CD4-positive, alpha-beta T cell (primary cell): ENCODE results near the gene INPP5D. TPM values are rescaled to one million over a fixed set of nuclear protein-coding genes. Genes with fewer than 3 reads are reported as not detected.

ENCODE experiments used
- ATAC-seq: fragments of 200-7000 bp; cut with Tn5 transposase; one replicate; pipeline ENCODE4 v1.10.0; 2022; ENCODE audit warnings: mild to moderate bottlenecking; ENCODE audit not compliant: poor library complexity
- CTCF ChIA-PET: fragments of 350-600 bp; sonication (Branson Sonifier 250); formaldehyde crosslinking; loops from one replicate; lab custom pipeline; 2021; ENCODE audit warnings: antibody characterized with exemption, inconsistent platforms; lab: Charles Lee
- POLR2A ChIA-PET: fragments of 350-600 bp; sonication (Branson Sonifier 250); formaldehyde crosslinking; loops from one replicate; lab custom pipeline; 2021; ENCODE audit warnings: antibody characterized with exemption, inconsistent platforms; lab: Charles Lee
- DNase-seq, 14 experiments: peaks; one replicate each; pipeline ENCODE4 v3.0.0-alpha.2; 2013 to 2020; ENCODE audit warnings: mixed read lengths in 2 of 14
- H3K27ac ChIP-seq, 2 donors: one replicate each; pipeline versions ENCODE4 v1.5.1 to v1.7.0; 2013; ENCODE audit warnings: low read length in 2 of 2, low read depth in 1 of 2, mild to moderate bottlenecking in 1 of 2
- H3K27me3 ChIP-seq, 2 experiments: 1 replicate in 1 of 2; 2 replicates in 1 of 2; pipeline versions ENCODE4 v1.6.1 to v1.7.0; 2013; ENCODE audit warnings: low read length in 2 of 2, control low read depth in 1 of 2, mild to moderate bottlenecking in 1 of 2, moderate library complexity in 1 of 2; ENCODE audit not compliant: insufficient read depth in 2 of 2, control insufficient read depth in 1 of 2
- H3K36me3 ChIP-seq: one replicate; pipeline ENCODE4 v1.6.1; 2013; ENCODE audit warnings: low read length, control low read depth; ENCODE audit not compliant: insufficient read depth
- H3K4me1 ChIP-seq: one replicate; pipeline ENCODE4 v1.6.1; 2013; ENCODE audit warnings: low read length, control low read depth; ENCODE audit not compliant: insufficient read depth
- H3K4me3 ChIP-seq: one replicate; pipeline ENCODE4 v1.5.1; 2013; ENCODE audit warnings: mild to moderate bottlenecking, low read length, moderate library complexity
- H3K9me3 ChIP-seq, 2 experiments: 1 replicate in 1 of 2; 2 replicates in 1 of 2; pipeline versions ENCODE4 v1.6.1 to v1.7.0; 2013; ENCODE audit warnings: low read length in 2 of 2, mild to moderate bottlenecking in 2 of 2, control low read depth in 1 of 2, moderate library complexity in 1 of 2; ENCODE audit not compliant: control insufficient read depth in 1 of 2, insufficient read depth in 1 of 2
- H3K27ac Mint-ChIP-seq: one replicate; pipeline ENCODE4 v1.8.0; 2020; ENCODE audit warnings: mixed read lengths
- H3K27me3 Mint-ChIP-seq: one replicate; pipeline ENCODE4 v1.8.0; 2021; ENCODE audit warnings: mixed read lengths
- H3K36me3 Mint-ChIP-seq: one replicate; pipeline ENCODE4 v1.8.0; 2021; ENCODE audit warnings: low read depth, mixed read lengths
- H3K4me1 Mint-ChIP-seq: one replicate; pipeline ENCODE4 v1.8.0; 2021; ENCODE audit warnings: low read depth, mixed read lengths
- H3K4me3 Mint-ChIP-seq: one replicate; pipeline ENCODE4 v1.8.0; 2020; ENCODE audit warnings: mild to moderate bottlenecking, mixed read lengths
- H3K9me3 Mint-ChIP-seq: one replicate; pipeline ENCODE4 v1.8.0; 2020; ENCODE audit warnings: mixed read lengths
- CTCF ChIP-seq: fragments of 200-600 bp; IDR thresholded peaks from one replicate; pipeline ENCODE4 v1.8.0; 2022; ENCODE audit warnings: antibody characterized with exemption, mild to moderate bottlenecking
- intact Hi-C, 2 experiments: fragments of 100-400 bp; cut with DNase I in 1 of 2; cut with micrococcal nuclease in 1 of 2; formaldehyde crosslinking; loops; one replicate each; pipeline versions ENCODE4 v1.15.1 to v1.9.0; 2023 to 2025; cut with DNase I, micrococcal nuclease
- total RNA-seq, 174 experiments: library from RNA in 2 of 174; stranded (reverse) in 2 of 174; gene quantifications; one replicate each; pipeline ENCODE4 v1.2.3 and lab custom pipeline; 2021 to 2026

Gene INPP5D
- total RNA-seq, 2 experiments from 2014 or later: 141 to 154 TPM

GRCh38 chr2:233035426-233036161 lies 24.5 kb upstream of the INPP5D start:
- Histone ChIP-seq H3K27ac (no peak overlapping the region), H3K4me3 (no peak overlapping the region), H3K27me3 (no peaks in the 10 kb centered on the region), H3K4me1 (no peaks in the 10 kb centered on the region), H3K36me3 (no peaks in the 10 kb centered on the region), H3K9me3 (peaks cover 0 to 3% of the 10 kb centered on the region in 2 experiments)
- no peak overlapping the region for H3K27ac Mint-ChIP-seq
- no peaks in the 10 kb centered on the region for H3K27me3 Mint-ChIP-seq
- DNase-seq (no peak), ATAC-seq (no peak)
- no peak overlapping the region for H3K4me3 Mint-ChIP-seq
- H3K36me3 Mint-ChIP-seq: no peaks in the 10 kb centered on the region
- ChIA-PET CTCF (no interaction called here), POLR2A (no interaction called here)
- no peak for TF ChIP-seq CTCF
- H3K4me1 Mint-ChIP-seq: no peaks in the 10 kb centered on the region
- no peaks in the 10 kb centered on the region for H3K9me3 Mint-ChIP-seq
- intact Hi-C loops: loop anchor here in 1 of 2 experiments (10.0 kb wide), 1 partner anchor 171 kb away; no protein-coding TSS in a partner anchor

- Mint-ChIP-seq H3K27ac (no peak overlapping the region), H3K4me1 (no peaks in the 10 kb centered on the region), H3K27me3 (no peaks in the 10 kb centered on the region), H3K9me3 (no peaks in the 10 kb centered on the region), H3K36me3 (no peaks in the 10 kb centered on the region), H3K4me3 (no peak overlapping the region)
- ChIA-PET POLR2A (no interaction called here), CTCF (no interaction called here)
- no peaks in the 10 kb centered on the region for H3K4me1 ChIP-seq
- no peaks in the 10 kb centered on the region for H3K27me3 ChIP-seq
- no peak for TF ChIP-seq CTCF
- no peak for ATAC-seq
- H3K4me3 ChIP-seq: no peak overlapping the region
- intact Hi-C loops: loop anchor here in 1 of 2 experiments (10.0 kb wide), 1 partner anchor 171 kb away; no protein-coding TSS in a partner anchor
- H3K9me3 ChIP-seq: peaks cover 0 to 2% of the 10 kb centered on the region in 2 experiments
- no peak for DNase-seq
- H3K36me3 ChIP-seq: no peaks in the 10 kb centered on the region
- H3K27ac ChIP-seq: no peak overlapping the region
Observed at GRCh38 chr2:233036162-233036838, 23.8 kb upstream of the INPP5D start.

GRCh38 chr2:233037078-233037477 lies 23.1 kb upstream of the INPP5D start:
- ATAC-seq: no peak
- no peak overlapping the region for H3K27ac Mint-ChIP-seq
- no peak for TF ChIP-seq CTCF
- no peaks in the 10 kb centered on the region for H3K36me3 Mint-ChIP-seq
- Histone ChIP-seq H3K4me3 (no peak overlapping the region), H3K4me1 (no peaks in the 10 kb centered on the region), H3K27me3 (no peaks in the 10 kb centered on the region), H3K36me3 (no peaks in the 10 kb centered on the region), H3K27ac (no peak overlapping the region), H3K9me3 (no peaks in the 10 kb centered on the region)
- POLR2A ChIA-PET: no interaction called here
- H3K4me1 Mint-ChIP-seq: no peaks in the 10 kb centered on the region
- no peak for DNase-seq
- H3K9me3 Mint-ChIP-seq: no peaks in the 10 kb centered on the region
- intact Hi-C loops: loop anchor here in 1 of 2 experiments (10.0 kb wide), 1 partner anchor 172 kb away; no protein-coding TSS in a partner anchor
- CTCF ChIA-PET: no interaction called here
- no peak overlapping the region for H3K4me3 Mint-ChIP-seq
- H3K27me3 Mint-ChIP-seq: no peaks in the 10 kb centered on the region
